AG04450 (cell line): ENCODE results near the gene HSFX3. TPM values are rescaled to one million over a fixed set of nuclear protein-coding genes. Genes with fewer than 3 reads are reported as not detected.
"Not testable (repeated sequence)": the region's sequence is repeated elsewhere in the genome, so short reads cannot be mapped to it uniquely, and the experiment has no call there.

Experiments
- CTCF ChIA-PET: fragments of 300-600, 350-600 bp; formaldehyde crosslinking; extraction: SDS; loops from one replicate; lab custom pipeline; 2022; ENCODE audit warnings: antibody characterized with exemption, inconsistent platforms; lab: Charles Lee
- POLR2A ChIA-PET: fragments of 350-600 bp; formaldehyde crosslinking; extraction: SDS; loops from one replicate; lab custom pipeline; 2021; ENCODE audit warnings: antibody characterized with exemption, inconsistent platforms; lab: Yijun Ruan, JAX
- DNase-seq: peaks from one replicate; pipeline ENCODE4 v3.0.0-alpha.2; 2011; ENCODE audit warnings: low read depth, low spot score
- H3K27ac ChIP-seq: one replicate; pipeline ENCODE4 v1.5.1; 2012; ENCODE audit warnings: low read depth, low read length, control low read depth
- H3K27me3 ChIP-seq: one replicate; pipeline ENCODE4 v1.6.0; 2012; ENCODE audit warnings: low read length; ENCODE audit not compliant: control insufficient read depth, insufficient read depth
- H3K4me3 ChIP-seq: 2 replicates; pipeline ENCODE4 v1.5.1; 2011; ENCODE audit warnings: mild to moderate bottlenecking, low read depth, low read length, control low read depth
- H3K9me3 ChIP-seq: 2 replicates; pipeline ENCODE4 v1.5.1; 2012; ENCODE audit warnings: low read length; ENCODE audit not compliant: control insufficient read depth, insufficient read depth
- polyA minus RNA-seq: library from RNA; depleted of rRNA, polyadenylated mRNA; stranded (reverse); fragments of >200 nt; gene quantifications from 2 replicates; pipeline ENCODE4 v1.2.3, GENCODE V29; 2011; rRNA and poly(A)+ RNA removed
- polyA plus RNA-seq: library from polyadenylated mRNA; depleted of rRNA; stranded (reverse); fragments of >200 nt; gene quantifications from 2 replicates; pipeline ENCODE4 v1.2.3, GENCODE V29; 2011; rRNA removed
- TF ChIP-seq, protein P1 (sequence below): IDR thresholded peaks from 2 replicates; pipeline ENCODE4 v1.5.1; 2011; ENCODE audit warnings: low read depth, low read length, control low read depth, inconsistent platforms

HSFX3 gene, protein sequence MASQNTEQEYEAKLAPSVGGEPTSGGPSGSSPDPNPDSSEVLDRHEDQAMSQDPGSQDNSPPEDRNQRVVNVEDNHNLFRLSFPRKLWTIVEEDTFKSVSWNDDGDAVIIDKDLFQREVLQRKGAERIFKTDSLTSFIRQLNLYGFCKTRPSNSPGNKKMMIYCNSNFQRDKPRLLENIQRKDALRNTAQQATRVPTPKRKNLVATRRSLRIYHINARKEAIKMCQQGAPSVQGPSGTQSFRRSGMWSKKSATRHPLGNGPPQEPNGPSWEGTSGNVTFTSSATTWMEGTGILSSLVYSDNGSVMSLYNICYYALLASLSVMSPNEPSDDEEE
- polyA plus RNA-seq (not detected in 2 replicates), polyA minus RNA-seq (not detected in 2 replicates)

DNA sequence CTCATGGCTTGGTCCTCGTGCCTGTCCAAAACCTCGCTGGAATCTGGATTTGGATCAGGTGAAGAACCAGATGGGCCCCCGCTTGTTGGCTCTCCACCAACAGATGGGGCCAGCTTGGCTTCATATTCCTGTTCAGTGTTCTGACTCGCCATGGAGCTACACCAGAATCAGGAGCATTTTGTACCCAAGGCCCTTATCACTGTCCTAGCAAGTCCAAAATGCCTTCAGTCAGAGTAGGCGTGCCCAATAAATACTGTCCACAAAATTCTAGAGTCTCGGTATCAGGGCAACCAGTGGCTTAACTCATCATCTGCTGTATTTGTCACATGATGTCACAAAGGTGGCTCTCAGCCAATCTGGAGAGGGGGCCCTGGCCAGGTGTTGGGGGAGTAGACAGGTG lies at the start of gene HSFX3:
Gene HSFX3, minus strand, starts transcription at position 224 of the 400 bp plus-strand sequence. Its CDS starts 72 bp downstream, at position 152.
- H3K27ac ChIP-seq, CTCF ChIA-PET, POLR2A ChIA-PET: not testable (repeated sequence)

DNA sequence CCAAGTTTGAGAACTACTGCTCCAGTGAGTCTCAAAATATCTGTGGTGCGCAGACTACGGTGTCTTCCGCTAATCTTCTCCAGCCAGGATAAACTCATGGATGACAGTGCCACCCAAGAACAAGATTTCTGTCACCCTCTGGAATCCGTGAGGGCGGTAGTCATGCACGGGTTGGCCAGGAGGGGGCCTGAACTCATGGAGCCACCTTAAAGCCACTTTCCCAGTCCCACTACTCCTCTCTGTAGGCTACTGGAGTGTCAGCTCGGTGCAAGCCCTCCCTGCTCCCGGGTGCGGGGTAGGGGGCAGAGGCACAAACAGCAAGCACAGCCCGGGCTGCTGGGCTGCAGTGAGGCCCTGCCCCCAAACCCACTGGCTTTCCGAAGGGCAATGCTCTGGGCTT lies 48.9 kb upstream of the HSFX3 start:
- CTCF ChIA-PET, H3K9me3 ChIP-seq, H3K27ac ChIP-seq, H3K4me3 ChIP-seq, H3K27me3 ChIP-seq, DNase-seq, POLR2A ChIA-PET: not testable (repeated sequence)

More for the DNA sequence above, at the start of gene HSFX3:
- not testable (repeated sequence) for H3K4me3 ChIP-seq, DNase-seq, H3K27me3 ChIP-seq, H3K9me3 ChIP-seq

DNA sequence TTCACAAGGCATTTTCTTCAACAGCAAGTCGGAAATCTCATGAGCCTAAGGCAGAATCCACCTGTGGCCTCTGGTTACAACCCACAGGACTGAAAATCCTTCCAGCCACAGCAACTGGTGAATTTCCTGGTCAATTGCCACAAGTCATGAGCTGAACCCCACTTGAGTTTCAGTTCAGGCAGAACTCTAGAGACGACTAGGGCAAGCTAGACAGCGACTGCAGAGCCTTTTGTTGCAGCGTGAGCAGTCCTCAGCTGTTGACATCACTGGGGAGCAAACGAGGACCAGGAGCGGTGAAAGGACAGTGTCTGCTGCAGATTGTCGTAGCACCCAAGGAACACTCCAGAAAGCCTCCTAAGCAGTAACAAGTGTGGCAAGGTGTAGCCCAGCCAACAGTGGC lies 46.2 kb upstream of the HSFX3 start:
- CTCF ChIA-PET, H3K4me3 ChIP-seq: not testable (repeated sequence)

DNA sequence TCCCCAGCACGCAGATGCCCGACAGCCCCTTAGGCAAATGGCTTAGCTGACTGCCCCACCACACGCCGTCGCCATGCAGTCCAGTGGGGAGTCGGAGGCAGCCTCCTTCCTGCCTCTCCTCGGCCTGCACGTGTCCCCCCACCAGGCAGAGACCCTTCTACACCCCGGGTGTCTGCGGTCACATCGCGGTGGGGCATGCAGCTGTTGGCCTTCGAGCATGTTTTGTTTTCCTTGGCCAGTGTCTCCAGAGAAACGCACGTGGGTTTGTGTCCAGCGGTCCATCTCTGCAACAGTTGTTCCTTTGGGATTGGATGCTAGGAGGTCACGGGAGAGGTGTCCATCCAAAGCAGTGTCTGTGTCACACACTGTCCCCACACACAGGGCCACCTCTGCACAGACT lies 45.5 kb upstream of the HSFX3 start, which contains the start of gene HSFX2:
Gene HSFX2, minus strand, starts transcription at position 101 of the 400 bp plus-strand sequence. CDS start 614 bp downstream, outside the sequence.
- H3K9me3 ChIP-seq, H3K27me3 ChIP-seq, H3K27ac ChIP-seq, CTCF ChIA-PET, DNase-seq, H3K4me3 ChIP-seq, POLR2A ChIA-PET: not testable (repeated sequence)

More for the DNA sequence above, 46.2 kb upstream of the HSFX3 start:
- H3K27me3 ChIP-seq, H3K9me3 ChIP-seq, H3K27ac ChIP-seq, POLR2A ChIA-PET, DNase-seq: not testable (repeated sequence)

DNA sequence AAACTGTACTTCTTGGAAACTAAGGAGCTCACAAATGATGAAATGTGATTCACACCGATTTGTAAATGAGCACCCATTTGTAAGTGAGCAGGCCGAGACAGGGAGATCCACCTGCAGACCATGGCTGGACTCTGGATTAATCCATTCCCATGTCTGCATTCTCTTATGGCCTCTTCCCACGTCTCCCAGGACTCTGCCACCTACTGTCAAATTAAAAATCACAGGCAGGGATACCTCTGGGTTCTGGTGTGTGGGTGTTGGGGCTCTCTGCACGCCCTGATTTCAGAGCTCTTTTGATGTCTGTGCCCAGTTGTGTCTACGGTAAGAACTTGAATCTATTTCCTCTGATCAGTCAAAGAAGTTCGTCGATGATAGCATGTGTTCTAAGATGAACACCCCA lies 41.3 kb upstream of the HSFX3 start:
- DNase-seq, POLR2A ChIA-PET, H3K27ac ChIP-seq, CTCF ChIA-PET, H3K27me3 ChIP-seq, H3K9me3 ChIP-seq, H3K4me3 ChIP-seq: not testable (repeated sequence)

DNA sequence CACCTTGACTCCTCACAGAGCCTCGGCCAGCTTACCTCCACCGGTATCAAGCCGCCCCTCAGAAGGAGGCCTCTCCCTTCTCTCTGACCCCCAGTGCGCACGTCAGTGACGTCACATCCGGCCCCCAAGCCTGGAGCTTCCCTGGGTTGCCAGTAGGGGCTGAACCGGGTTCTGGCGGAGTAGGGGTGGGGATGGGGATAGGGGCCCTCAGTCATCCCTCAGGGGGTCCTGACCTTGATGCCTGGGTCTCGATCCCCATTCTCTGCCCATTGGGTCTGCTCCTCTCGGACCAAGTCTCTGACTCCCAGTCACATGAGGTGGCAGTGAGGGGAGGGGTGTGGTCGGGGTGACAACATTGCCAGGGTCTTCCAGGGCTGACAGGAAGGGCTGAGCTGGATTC lies 37.6 kb upstream of the HSFX3 start, which contains the start of gene MAGEA9B:
Gene MAGEA9B, minus strand, starts transcription at position 101 of the 400 bp plus-strand sequence. CDS start 4,280 bp downstream, outside the sequence.
- H3K4me3 ChIP-seq, DNase-seq, CTCF ChIA-PET, POLR2A ChIA-PET, H3K27me3 ChIP-seq, H3K27ac ChIP-seq, H3K9me3 ChIP-seq: not testable (repeated sequence)

DNA sequence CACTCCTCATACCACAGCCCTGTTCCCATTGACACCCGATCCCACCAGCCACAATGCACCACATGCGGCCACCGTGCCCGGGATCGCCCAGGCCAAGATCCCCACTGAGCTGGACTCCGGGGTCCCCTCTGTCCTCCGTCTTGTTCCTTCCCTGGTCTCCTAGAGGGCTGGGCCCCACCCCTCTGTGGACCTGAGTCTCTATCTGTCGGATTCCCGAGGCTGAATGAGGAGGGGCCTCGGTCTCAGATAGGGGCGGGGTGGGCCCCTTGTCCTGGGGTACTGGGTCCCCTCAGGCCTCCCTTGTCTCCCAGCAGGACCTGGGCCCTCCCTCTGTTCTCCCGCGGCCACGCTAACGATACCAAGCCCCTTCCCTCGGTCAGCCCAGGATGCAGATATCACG lies 35.9 kb upstream of the HSFX3 start:
- CTCF ChIA-PET, H3K27me3 ChIP-seq, H3K27ac ChIP-seq, H3K4me3 ChIP-seq, POLR2A ChIA-PET, H3K9me3 ChIP-seq, DNase-seq: not testable (repeated sequence)

DNA sequence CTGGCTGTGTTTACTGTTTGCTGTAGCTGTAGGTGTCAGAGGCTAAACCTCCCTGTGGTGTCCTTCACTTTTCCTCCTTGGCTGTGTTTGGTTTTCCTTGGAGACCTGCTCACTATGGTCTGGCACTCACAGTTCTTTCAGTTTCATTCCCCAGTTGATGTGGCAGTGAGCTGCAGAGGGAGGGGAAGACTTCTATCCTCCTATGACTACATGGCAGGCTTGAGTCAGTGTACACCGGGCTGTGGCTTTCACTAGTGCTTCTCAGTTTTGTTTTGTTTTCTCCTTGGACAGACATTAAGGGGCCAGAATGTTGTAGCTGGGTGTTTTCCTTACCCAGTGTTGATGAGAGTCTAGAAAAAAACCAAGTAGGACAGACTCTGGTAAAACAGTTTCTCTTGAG lies 23.7 kb upstream of the HSFX3 start:
- POLR2A ChIA-PET, CTCF ChIA-PET, H3K4me3 ChIP-seq, H3K27me3 ChIP-seq, H3K9me3 ChIP-seq, H3K27ac ChIP-seq, DNase-seq: not testable (repeated sequence)

DNA sequence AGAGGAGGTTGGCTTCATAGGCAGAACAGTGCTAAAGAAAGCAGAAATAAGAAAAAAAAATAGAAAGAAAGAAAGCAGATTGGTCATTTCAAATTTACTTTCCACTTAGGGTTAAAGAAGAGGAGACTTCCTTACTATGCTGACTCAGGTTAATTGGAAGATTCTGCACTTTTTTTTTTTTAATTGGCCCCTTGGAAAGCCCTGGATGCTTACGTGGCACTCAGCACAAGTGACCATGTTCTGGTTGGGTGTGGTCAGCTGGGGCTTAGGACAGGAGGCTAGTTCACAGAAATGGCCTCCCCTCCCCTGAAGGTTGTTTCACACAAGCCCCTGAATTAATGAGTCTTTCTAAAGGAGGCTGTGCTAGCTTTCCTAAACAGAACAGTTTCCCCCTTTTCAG lies 23.0 kb upstream of the HSFX3 start:
- DNase-seq, result no peak
- Histone ChIP-seq H3K27me3 (no peaks in the 10 kb centered on the region), H3K27ac (no peak overlapping the region), H3K4me3 (no peak overlapping the region), H3K9me3 (no peaks in the 10 kb centered on the region)
- TF ChIP-seq, protein P1, sequence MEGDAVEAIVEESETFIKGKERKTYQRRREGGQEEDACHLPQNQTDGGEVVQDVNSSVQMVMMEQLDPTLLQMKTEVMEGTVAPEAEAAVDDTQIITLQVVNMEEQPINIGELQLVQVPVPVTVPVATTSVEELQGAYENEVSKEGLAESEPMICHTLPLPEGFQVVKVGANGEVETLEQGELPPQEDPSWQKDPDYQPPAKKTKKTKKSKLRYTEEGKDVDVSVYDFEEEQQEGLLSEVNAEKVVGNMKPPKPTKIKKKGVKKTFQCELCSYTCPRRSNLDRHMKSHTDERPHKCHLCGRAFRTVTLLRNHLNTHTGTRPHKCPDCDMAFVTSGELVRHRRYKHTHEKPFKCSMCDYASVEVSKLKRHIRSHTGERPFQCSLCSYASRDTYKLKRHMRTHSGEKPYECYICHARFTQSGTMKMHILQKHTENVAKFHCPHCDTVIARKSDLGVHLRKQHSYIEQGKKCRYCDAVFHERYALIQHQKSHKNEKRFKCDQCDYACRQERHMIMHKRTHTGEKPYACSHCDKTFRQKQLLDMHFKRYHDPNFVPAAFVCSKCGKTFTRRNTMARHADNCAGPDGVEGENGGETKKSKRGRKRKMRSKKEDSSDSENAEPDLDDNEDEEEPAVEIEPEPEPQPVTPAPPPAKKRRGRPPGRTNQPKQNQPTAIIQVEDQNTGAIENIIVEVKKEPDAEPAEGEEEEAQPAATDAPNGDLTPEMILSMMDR, result no peak
- CTCF ChIA-PET, result no interaction called here
- POLR2A ChIA-PET, result no interaction called here
